Cardiac muscle cell (in vitro differentiated cells and primary cell): ENCODE measurements around the gene HSD3B2. TPM values are rescaled to one million over a fixed set of nuclear protein-coding genes. Genes with fewer than 3 reads are reported as not detected.
A peak's percentile ranks its signal among the peaks of the same experiment; 100 is the strongest.

Source experiments
- DNase-seq, 2 donors: peaks; one replicate each; pipeline versions ENCODE4 v3.0.0 to v3.0.0-alpha.2; 2010 to 2017; ENCODE audit warnings: low read depth in 1 of 2, low spot score in 1 of 2
- H3K27ac ChIP-seq: fragments of 200-600 bp; sonication (generic); 2 replicates; pipeline ENCODE4 v1.5.1; 2016
- H3K27me3 ChIP-seq: fragments of 200-600 bp; sonication (generic); 2 replicates; pipeline ENCODE4 v1.6.0; 2016; ENCODE audit warnings: control low read depth
- H3K36me3 ChIP-seq: fragments of 200-600 bp; sonication (generic); 2 replicates; pipeline ENCODE4 v1.5.1; 2016; ENCODE audit warnings: control low read depth
- H3K4me1 ChIP-seq: fragments of 200-600 bp; sonication (generic); 2 replicates; pipeline ENCODE4 v1.8.1; 2017; ENCODE audit warnings: low read depth, mild to moderate bottlenecking, mixed run types
- H3K4me3 ChIP-seq: fragments of 200-600 bp; sonication (generic); 2 replicates; pipeline ENCODE4 v1.5.1; 2016; ENCODE audit warnings: mild to moderate bottlenecking
- H3K9me3 ChIP-seq: fragments of 200-600 bp; sonication (generic); 2 replicates; pipeline ENCODE4 v1.5.1; 2017; ENCODE audit warnings: low read depth, mild to moderate bottlenecking, control low read depth
- CTCF ChIP-seq: IDR thresholded peaks from 2 replicates; pipeline ENCODE4 v1.5.1; 2012; ENCODE audit warnings: low read depth, mild to moderate bottlenecking, low read length
- polyA plus RNA-seq: library from polyadenylated mRNA; unstranded; fragments of >200 nt; fragmentation: Nextera tagmentation; extraction: Ambion mirVana; gene quantifications from 2 replicates; pipeline ENCODE4 v1.2.1, GENCODE V29; 2016
- total RNA-seq: library from RNA; depleted of rRNA; stranded (reverse); fragments of >200 nt; gene quantifications from 2 replicates; pipeline ENCODE4 v1.2.3, GENCODE V29; 2016

Gene HSD3B2
- total and polyA plus RNA-seq, 2 experiments from 2014 or later, result 0.42 TPM; not detected in 1

- TF ChIP-seq CTCF, result no peak
- Histone ChIP-seq H3K4me3 (no peak overlapping the region), H3K9me3 (no peaks in the 10 kb centered on the region), H3K27ac (no peak overlapping the region), H3K4me1 (no peaks in the 10 kb centered on the region), H3K36me3 (no peaks in the 10 kb centered on the region), H3K27me3 (no peaks in the 10 kb centered on the region)
- DNase-seq, result no peak
Measured at GRCh38 chr1:119451158-119451557, 36.2 kb downstream of the HSD3B2 start.

GRCh38 chr1:119452091-119452490 lies 37.1 kb downstream of the HSD3B2 start:
- DNase-seq, result no peak
- no peaks in the 10 kb centered on the region for H3K9me3 ChIP-seq
- no peak for TF ChIP-seq CTCF
- no peak overlapping the region for H3K27ac ChIP-seq
- no peak overlapping the region for H3K4me3 ChIP-seq
- H3K4me1 ChIP-seq, result no peaks in the 10 kb centered on the region
- no peaks in the 10 kb centered on the region for H3K36me3 ChIP-seq
- no peaks in the 10 kb centered on the region for H3K27me3 ChIP-seq

GRCh38 chr1:119453021-119453420 lies 38.1 kb downstream of the HSD3B2 start:
- Histone ChIP-seq H3K27ac (no peak overlapping the region), H3K36me3 (no peaks in the 10 kb centered on the region), H3K27me3 (no peaks in the 10 kb centered on the region), H3K9me3 (no peaks in the 10 kb centered on the region), H3K4me3 (no peak overlapping the region), H3K4me1 (no peaks in the 10 kb centered on the region)
- TF ChIP-seq CTCF, result no peak
- DNase-seq, result peak in 1 of 2 donors; percentile 72

- H3K27me3 ChIP-seq, result no peaks in the 10 kb centered on the region
- H3K4me1 ChIP-seq, result no peaks in the 10 kb centered on the region
- H3K27ac ChIP-seq, result no peak overlapping the region
- no peak for TF ChIP-seq CTCF
- H3K4me3 ChIP-seq, result no peak overlapping the region
- no peak for DNase-seq
- no peaks in the 10 kb centered on the region for H3K9me3 ChIP-seq
- no peaks in the 10 kb centered on the region for H3K36me3 ChIP-seq
Measured at GRCh38 chr1:119462964-119463363, 48.0 kb downstream of the HSD3B2 start.

GRCh38 chr1:119463569-119463968 lies 48.6 kb downstream of the HSD3B2 start:
- H3K27ac ChIP-seq, result no peak overlapping the region
- no peak for TF ChIP-seq CTCF
- H3K4me3 ChIP-seq, result no peak overlapping the region
- no peaks in the 10 kb centered on the region for H3K9me3 ChIP-seq
- no peak for DNase-seq
- no peaks in the 10 kb centered on the region for H3K4me1 ChIP-seq
- H3K27me3 ChIP-seq, result no peaks in the 10 kb centered on the region
- H3K36me3 ChIP-seq, result no peaks in the 10 kb centered on the region

- Histone ChIP-seq H3K4me1 (no peaks in the 10 kb centered on the region), H3K36me3 (no peaks in the 10 kb centered on the region), H3K27ac (no peak overlapping the region), H3K27me3 (no peaks in the 10 kb centered on the region), H3K4me3 (no peak overlapping the region), H3K9me3 (no peaks in the 10 kb centered on the region)
- no peak for DNase-seq
- TF ChIP-seq CTCF, result no peak
Measured at GRCh38 chr1:119466445-119466844, 51.5 kb downstream of the HSD3B2 start.
